Fibroblast of peridontal ligament (primary cell): ENCODE results near the gene NDRG4.

Experiments used
- DNase-seq: peaks from one replicate; pipeline ENCODE4 v3.0.0-alpha.2; 2010; ENCODE audit errors: extremely low read depth

The NDRG4 gene

GRCh38 chr16:58510097-58510775 lies 10.3 kb downstream of the NDRG4 start:
- no peak for DNase-seq

GRCh38 chr16:58510776-58511628 lies 11.1 kb downstream of the NDRG4 start:
- no peak for DNase-seq

GRCh38 chr16:58511933-58512815 lies 12.2 kb downstream of the NDRG4 start:
- peak; percentile 48 for DNase-seq

- no peak for DNase-seq
Measured at GRCh38 chr16:58513874-58514273, 13.9 kb downstream of the NDRG4 start.

GRCh38 chr16:58515125-58515870 lies 15.4 kb downstream of the NDRG4 start, which contains the start of gene SETD6:
Gene SETD6 (plus strand): TSS chr16:58515517. CDS start chr16:58515538, 21 bp downstream.
- DNase-seq = peak; percentile 81

- DNase-seq = no peak
Measured at GRCh38 chr16:58515871-58516767, 16.2 kb downstream of the NDRG4 start.

GRCh38 chr16:58516768-58517107 lies 16.8 kb downstream of the NDRG4 start:
- DNase-seq = no peak

GRCh38 chr16:58518083-58518979 lies 18.4 kb downstream of the NDRG4 start:
- DNase-seq = no peak

GRCh38 chr16:58518980-58519368 lies 19.0 kb downstream of the NDRG4 start:
- no peak for DNase-seq

GRCh38 chr16:58519707-58520106 lies 19.8 kb downstream of the NDRG4 start:
- DNase-seq = no peak

GRCh38 chr16:58530179-58530578 lies 30.2 kb downstream of the NDRG4 start:
- peak; percentile 10 for DNase-seq

- no peak for DNase-seq
Measured at GRCh38 chr16:58532414-58532813, 32.5 kb downstream of the NDRG4 start.

- DNase-seq = no peak
Measured at GRCh38 chr16:58533751-58534470, 34.0 kb downstream of the NDRG4 start.

- no peak for DNase-seq
Measured at GRCh38 chr16:58535100-58535499, 35.2 kb downstream of the NDRG4 start.

- DNase-seq = no peak
Measured at GRCh38 chr16:58536278-58536677, 36.3 kb downstream of the NDRG4 start.

- DNase-seq = no peak
Measured at GRCh38 chr16:58537124-58537906, 37.4 kb downstream of the NDRG4 start.

GRCh38 chr16:58541711-58542110 lies 41.8 kb downstream of the NDRG4 start:
- no peak for DNase-seq

GRCh38 chr16:58542291-58542690 lies 42.3 kb downstream of the NDRG4 start:
- no peak for DNase-seq
